MM.1S (cell line): ENCODE data around the gene NFKB2.
A peak's percentile ranks its signal among the peaks of the same experiment; 100 is the strongest.

Experiments
- DNase-seq: peaks from one replicate; pipeline ENCODE4 v3.0.0-alpha.2; 2015
- H2AFZ ChIP-seq: fragments of 300-600 bp; sonication (generic); 2 replicates; pipeline ENCODE4 v1.6.0; 2016; ENCODE audit warnings: antibody characterized with exemption, low read length
- H3F3A ChIP-seq: fragments of 300-600 bp; sonication (generic); 2 replicates; pipeline ENCODE4 v1.6.1; 2016; ENCODE audit warnings: mild to moderate bottlenecking, antibody characterized with exemption, low read length, moderate library complexity, mixed read lengths; ENCODE audit not compliant: insufficient read depth
- H3K27ac ChIP-seq: fragments of 300-600 bp; sonication (generic); 2 replicates; pipeline ENCODE4 v1.5.1; 2016; ENCODE audit warnings: mild to moderate bottlenecking, low read length
- H3K27me3 ChIP-seq: fragments of 300-600 bp; sonication (generic); replicated peaks from 2 replicates; pipeline ENCODE4 v1.6.0; 2016; ENCODE audit warnings: low read length; ENCODE audit not compliant: insufficient read depth
- H3K36me3 ChIP-seq: fragments of 300-600 bp; sonication (generic); replicated peaks from 2 replicates; pipeline ENCODE4 v1.6.1; 2016; ENCODE audit warnings: mild to moderate bottlenecking, low read length, mixed read lengths; ENCODE audit not compliant: insufficient read depth
- H3K4me1 ChIP-seq: fragments of 300-600 bp; sonication (generic); 2 replicates; pipeline ENCODE4 v1.6.1; 2016; ENCODE audit warnings: low read length, mixed read lengths
- H3K4me2 ChIP-seq: fragments of 300-600 bp; sonication (generic); 2 replicates; pipeline ENCODE4 v1.6.0; 2016; ENCODE audit warnings: low read depth, low read length
- H3K4me3 ChIP-seq: fragments of 300-600 bp; sonication (generic); 2 replicates; pipeline ENCODE4 v1.5.1; 2016; ENCODE audit warnings: low read length, mixed read lengths
- H3K79me2 ChIP-seq: fragments of 300-600 bp; sonication (generic); 2 replicates; pipeline ENCODE4 v1.6.1; 2016; ENCODE audit warnings: mixed run types, low read length, mixed read lengths
- H3K9ac ChIP-seq: fragments of 300-600 bp; sonication (generic); 2 replicates; pipeline ENCODE4 v1.6.1; 2016; ENCODE audit warnings: low read length, mixed read lengths
- H3K9me2 ChIP-seq: fragments of 300-600 bp; sonication (generic); replicated peaks from 2 replicates; pipeline ENCODE4 v1.6.1; 2016; ENCODE audit warnings: mild to moderate bottlenecking, low read length, mixed read lengths; ENCODE audit not compliant: insufficient read depth
- H3K9me3 ChIP-seq: fragments of 300-600 bp; sonication (generic); replicated peaks from 2 replicates; pipeline ENCODE4 v1.6.1; 2016; ENCODE audit warnings: mild to moderate bottlenecking, low read length, mixed read lengths; ENCODE audit not compliant: insufficient read depth
- H4K20me1 ChIP-seq: fragments of 300-600 bp; sonication (generic); 2 replicates; pipeline ENCODE4 v1.6.1; 2016; ENCODE audit warnings: mild to moderate bottlenecking, low read length, moderate library complexity, mixed read lengths; ENCODE audit not compliant: insufficient read depth
- EZH2 ChIP-seq: fragments of 300-600 bp; sonication (generic); optimal IDR thresholded peaks from 2 replicates; pipeline ENCODE3; 2017; ENCODE audit warnings: low read depth, mild to moderate bottlenecking, antibody characterized with exemption, low read length, mixed read lengths
- EZH2phosphoT487 ChIP-seq: fragments of 300-600 bp; sonication (generic); IDR thresholded peaks from 2 replicates; pipeline ENCODE4 v1.6.1; 2018; ENCODE audit warnings: antibody characterized with exemption, low read length
- TF ChIP-seq, protein P1 (sequence below): fragments of 300-600 bp; sonication (generic); IDR thresholded peaks from 2 replicates; pipeline ENCODE4 v1.5.1; 2016; ENCODE audit warnings: antibody characterized with exemption, low read length, mixed read lengths

NFKB2 gene

DNA sequence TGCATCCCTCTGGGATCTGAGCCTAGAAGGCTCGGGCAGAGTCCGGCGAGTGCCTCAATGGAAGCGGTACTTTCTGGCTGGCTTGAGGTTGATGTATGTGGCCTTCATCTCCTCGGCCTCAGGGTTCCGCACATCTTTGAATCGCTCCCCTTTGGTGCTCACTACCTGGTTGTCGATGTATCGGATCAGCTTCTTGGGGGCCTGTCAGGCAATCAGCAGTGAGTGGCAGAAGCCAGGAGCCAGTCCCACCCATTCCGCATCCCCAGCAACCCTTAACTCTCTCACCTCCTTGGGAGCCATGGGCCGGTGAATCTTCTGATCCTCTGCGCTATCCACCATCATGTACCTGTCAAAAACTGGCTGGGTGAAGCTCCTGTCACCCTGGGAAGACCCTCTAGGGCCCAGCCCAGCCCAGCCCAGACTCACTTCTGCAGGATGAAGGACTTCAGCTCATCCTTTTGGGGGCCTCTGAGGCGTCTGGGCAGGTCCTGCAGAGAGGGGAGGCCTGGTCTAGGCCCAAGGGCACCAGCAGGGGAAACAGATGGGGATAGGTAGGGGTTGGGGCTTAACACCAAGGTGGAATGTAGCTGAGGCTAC, 28.0 kb downstream of the NFKB2 start:
- peaks cover 15% of the 10 kb centered on the region for H3K4me1 ChIP-seq
- H4K20me1 ChIP-seq, result no peaks in the 10 kb centered on the region
- no peaks in the 10 kb centered on the region; the same call in 1 of the 2 replicates for H3K27me3 ChIP-seq
- H3K27ac ChIP-seq, result no peak overlapping the region
- peaks cover 22% of the 10 kb centered on the region for H3F3A ChIP-seq
- H3K79me2 ChIP-seq, result peaks cover 4% of the 10 kb centered on the region; the same call in 1 of the 2 replicates
- H3K9me3 ChIP-seq, result no peaks in the 10 kb centered on the region
- no peak overlapping the region for H3K9ac ChIP-seq
- no peaks in the 10 kb centered on the region for H3K36me3 ChIP-seq
- DNase-seq, result no peak
- no peak overlapping the region for H3K4me3 ChIP-seq
- no peak overlapping the region for H2AFZ ChIP-seq
- TF ChIP-seq EZH2, result no peak
- TF ChIP-seq, protein P1, sequence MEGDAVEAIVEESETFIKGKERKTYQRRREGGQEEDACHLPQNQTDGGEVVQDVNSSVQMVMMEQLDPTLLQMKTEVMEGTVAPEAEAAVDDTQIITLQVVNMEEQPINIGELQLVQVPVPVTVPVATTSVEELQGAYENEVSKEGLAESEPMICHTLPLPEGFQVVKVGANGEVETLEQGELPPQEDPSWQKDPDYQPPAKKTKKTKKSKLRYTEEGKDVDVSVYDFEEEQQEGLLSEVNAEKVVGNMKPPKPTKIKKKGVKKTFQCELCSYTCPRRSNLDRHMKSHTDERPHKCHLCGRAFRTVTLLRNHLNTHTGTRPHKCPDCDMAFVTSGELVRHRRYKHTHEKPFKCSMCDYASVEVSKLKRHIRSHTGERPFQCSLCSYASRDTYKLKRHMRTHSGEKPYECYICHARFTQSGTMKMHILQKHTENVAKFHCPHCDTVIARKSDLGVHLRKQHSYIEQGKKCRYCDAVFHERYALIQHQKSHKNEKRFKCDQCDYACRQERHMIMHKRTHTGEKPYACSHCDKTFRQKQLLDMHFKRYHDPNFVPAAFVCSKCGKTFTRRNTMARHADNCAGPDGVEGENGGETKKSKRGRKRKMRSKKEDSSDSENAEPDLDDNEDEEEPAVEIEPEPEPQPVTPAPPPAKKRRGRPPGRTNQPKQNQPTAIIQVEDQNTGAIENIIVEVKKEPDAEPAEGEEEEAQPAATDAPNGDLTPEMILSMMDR, result no peak
- TF ChIP-seq EZH2phosphoT487, result no peak
- peak overlapping the region; percentile 100; the same call in 1 of the 2 replicates for H3K4me2 ChIP-seq
- no peaks in the 10 kb centered on the region for H3K9me2 ChIP-seq

DNA sequence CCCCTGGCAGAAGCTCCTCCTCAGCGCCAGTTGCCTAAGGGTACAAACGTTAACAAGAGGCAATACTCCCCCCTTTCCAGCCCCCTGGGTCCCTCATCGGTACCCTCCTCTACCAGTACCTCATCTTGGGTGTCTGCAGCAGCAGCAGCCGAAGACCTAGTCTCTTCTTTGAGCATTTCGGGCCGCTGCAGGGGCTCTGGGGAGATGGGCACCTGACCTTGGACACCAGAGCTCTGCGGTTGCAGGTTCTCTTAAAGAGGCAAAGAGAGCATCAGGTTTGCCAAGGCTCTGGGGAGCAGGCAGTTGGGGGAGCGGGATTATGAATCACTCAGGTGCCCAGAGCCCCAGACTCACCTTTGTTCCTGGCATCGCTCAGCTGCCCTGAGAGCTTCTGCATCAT, 28.6 kb downstream of the NFKB2 start:
- TF ChIP-seq, protein P1, result no peak
- no peak for TF ChIP-seq EZH2
- TF ChIP-seq EZH2phosphoT487, result no peak
- Histone ChIP-seq H3K27me3 (no peaks in the 10 kb centered on the region), H3K9ac (no peak overlapping the region), H3K4me3 (no peak overlapping the region), H3K9me3 (no peaks in the 10 kb centered on the region), H4K20me1 (no peaks in the 10 kb centered on the region), H3K4me2 (no peak overlapping the region), H3K36me3 (no peaks in the 10 kb centered on the region), H3K4me1 (peaks cover 14% of the 10 kb centered on the region), H2AFZ (no peak overlapping the region), H3K79me2 (peaks cover 4% of the 10 kb centered on the region; the same call in 1 of the 2 replicates), H3K9me2 (no peaks in the 10 kb centered on the region), H3F3A (peaks cover 22% of the 10 kb centered on the region), H3K27ac (no peak overlapping the region)
- no peak for DNase-seq

DNA sequence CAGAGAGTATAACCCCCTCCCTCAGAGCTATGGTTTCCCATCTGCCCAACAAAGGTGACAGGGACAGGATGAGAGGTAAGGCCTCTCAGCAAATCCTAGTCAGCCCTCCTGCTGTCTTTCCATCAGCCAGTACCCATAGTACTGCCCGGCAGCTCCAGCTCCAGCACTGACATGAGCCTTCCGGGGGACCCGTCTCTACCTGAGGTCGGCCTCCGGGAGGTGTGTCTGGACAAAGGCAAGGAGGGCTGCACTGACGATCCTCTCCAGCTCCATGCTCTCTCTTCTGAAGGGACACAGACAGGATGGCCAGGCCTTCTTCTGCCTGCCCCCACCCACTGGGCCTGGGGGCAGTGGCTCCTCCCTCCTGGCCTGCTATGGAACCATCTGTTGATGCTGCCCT, 29.4 kb downstream of the NFKB2 start:
- H3K27me3 ChIP-seq, result no peaks in the 10 kb centered on the region
- H3K9me2 ChIP-seq, result no peaks in the 10 kb centered on the region
- no peak overlapping the region for H3K9ac ChIP-seq
- no peak overlapping the region for H3K4me3 ChIP-seq
- H3K27ac ChIP-seq, result no peak overlapping the region
- no peaks in the 10 kb centered on the region for H4K20me1 ChIP-seq
- H3K79me2 ChIP-seq, result peaks cover 4% of the 10 kb centered on the region; the same call in 1 of the 2 replicates
- TF ChIP-seq, protein P1, result no peak
- TF ChIP-seq EZH2, result no peak
- no peak for DNase-seq
- H3K9me3 ChIP-seq, result no peaks in the 10 kb centered on the region
- H3K4me2 ChIP-seq, result no peak overlapping the region
- H3F3A ChIP-seq, result peaks cover 19% of the 10 kb centered on the region
- no peaks in the 10 kb centered on the region for H3K36me3 ChIP-seq
- peaks cover 9% of the 10 kb centered on the region for H3K4me1 ChIP-seq
- no peak overlapping the region for H2AFZ ChIP-seq
